ENCODE results near the gene TTC7B. TPM values are rescaled to one million over a fixed set of nuclear protein-coding genes. Genes with fewer than 3 reads are reported as not detected.

The TTC7B gene
- total RNA-seq, 1 donor from 2014 or later = 20.6 TPM

- H3K27me3 ChIP-seq = no peaks in the 10 kb centered on the region
- no peak overlapping the region for H3K4me3 ChIP-seq
- TF ChIP-seq EZH2 (IDR thresholded peaks at IDR 0.05) (no peak), CTCF (IDR thresholded peaks at IDR 0.05) (no peak), EZH2phosphoT487 (IDR thresholded peaks at IDR 0.05) (no peak)
- H3K79me2 ChIP-seq (ENCODE audit: low read depth) = no peaks in the 10 kb centered on the region
- H3K36me3 ChIP-seq = no peaks in the 10 kb centered on the region
- peaks cover 8% of the 10 kb centered on the region for H3K4me1 ChIP-seq
- no peaks in the 10 kb centered on the region for H4K20me1 ChIP-seq (ENCODE audit: low read depth)
- H2AFZ ChIP-seq (replicated peaks) = no peak overlapping the region
- H3K9ac ChIP-seq = no peak overlapping the region
- H3K27me3 Mint-ChIP-seq (ENCODE audit: insufficient read depth, low read depth) = peaks cover 23% of the 10 kb centered on the region
- H3K4me3 Mint-ChIP-seq = no peak overlapping the region
- H3K9me3 Mint-ChIP-seq = peaks cover 3% of the 10 kb centered on the region
- no peaks in the 10 kb centered on the region for H3K36me3 Mint-ChIP-seq
- DNase-seq (ENCODE audit: low spot score) = peak; percentile 94
- no peaks in the 10 kb centered on the region for H3K9me3 ChIP-seq (ENCODE audit: low read depth)
- H3K4me1 Mint-ChIP-seq = peaks cover 42% of the 10 kb centered on the region
- no peak overlapping the region for H3K27ac Mint-ChIP-seq
- H3K4me2 ChIP-seq = no peak overlapping the region
- H3F3A ChIP-seq (ENCODE audit: low read depth) = no peaks in the 10 kb centered on the region
- no peak overlapping the region for H3K27ac ChIP-seq
These were observed 320.6 kb downstream of the TTC7B start for GRCh38 chr14:90495357-90496276.

DNA sequence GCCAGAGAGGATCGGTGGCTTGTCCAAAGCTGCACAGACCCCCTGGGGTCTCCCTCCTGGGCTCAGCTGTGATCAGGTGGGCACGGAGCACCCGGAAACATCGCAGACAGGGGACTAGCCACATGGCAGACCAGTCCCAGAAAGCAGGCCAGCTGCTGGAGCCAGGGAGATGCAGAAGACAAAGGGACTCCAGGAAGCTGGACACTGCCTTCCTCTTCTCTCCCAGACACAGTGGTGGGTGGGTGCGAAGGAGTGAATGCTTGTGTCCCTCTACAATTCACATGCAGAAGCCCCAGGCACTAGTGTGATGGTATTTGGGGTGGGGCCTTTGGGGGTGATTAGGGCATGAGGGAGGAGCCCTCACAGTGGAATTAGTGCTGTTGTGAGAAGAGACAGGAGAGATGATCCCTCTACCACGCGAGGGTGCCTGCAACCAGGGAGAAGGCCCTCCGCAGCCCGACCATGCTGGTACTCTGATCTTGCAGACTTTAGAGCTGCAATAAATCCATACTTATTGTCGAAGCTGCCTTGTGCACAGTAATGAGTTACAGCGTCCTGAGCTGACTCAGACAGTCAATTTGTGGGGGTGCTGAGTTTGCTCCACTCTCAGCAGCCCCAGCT, 324.2 kb downstream of the TTC7B start:
- Histone ChIP-seq H3K4me2 (no peak overlapping the region), H3K27me3 (no peaks in the 10 kb centered on the region), H4K20me1 (ENCODE audit: low read depth) (no peaks in the 10 kb centered on the region), H3K27ac (no peak overlapping the region), H3K36me3 (no peaks in the 10 kb centered on the region), H2AFZ (replicated peaks) (no peak overlapping the region), H3K9me3 (ENCODE audit: low read depth) (no peaks in the 10 kb centered on the region), H3K4me3 (no peak overlapping the region), H3K79me2 (ENCODE audit: low read depth) (no peaks in the 10 kb centered on the region), H3K9ac (no peak overlapping the region), H3K4me1 (peaks cover 8% of the 10 kb centered on the region), H3F3A (ENCODE audit: low read depth) (no peaks in the 10 kb centered on the region)
- peaks cover 19% of the 10 kb centered on the region for H3K27me3 Mint-ChIP-seq (ENCODE audit: insufficient read depth, low read depth)
- H3K36me3 Mint-ChIP-seq = no peaks in the 10 kb centered on the region
- H3K4me3 Mint-ChIP-seq = peak overlapping the region; percentile 77
- TF ChIP-seq EZH2 (IDR thresholded peaks at IDR 0.05) (no peak), EZH2phosphoT487 (IDR thresholded peaks at IDR 0.05) (no peak), CTCF (IDR thresholded peaks at IDR 0.05) (no peak)
- no peak for DNase-seq (ENCODE audit: low spot score)
- H3K27ac Mint-ChIP-seq = peak overlapping the region; percentile 99
- peaks cover 3% of the 10 kb centered on the region for H3K9me3 Mint-ChIP-seq
- peaks cover 51% of the 10 kb centered on the region for H3K4me1 Mint-ChIP-seq

- no peak overlapping the region for H3K4me2 ChIP-seq
These were observed 324.9 kb downstream of the TTC7B start for GRCh38 chr14:90491221-90491885.

More at GRCh38 chr14:90491221-90491885, 324.9 kb downstream of the TTC7B start:
- TF ChIP-seq EZH2phosphoT487 (IDR thresholded peaks at IDR 0.05) = no peak
- TF ChIP-seq EZH2 (IDR thresholded peaks at IDR 0.05) = no peak
- no peak for TF ChIP-seq CTCF (IDR thresholded peaks at IDR 0.05)
- Histone ChIP-seq H3K4me3 (no peak overlapping the region), H3K36me3 (no peaks in the 10 kb centered on the region), H3K4me1 (peaks cover 8% of the 10 kb centered on the region), H3K79me2 (ENCODE audit: low read depth) (no peaks in the 10 kb centered on the region), H4K20me1 (ENCODE audit: low read depth) (no peaks in the 10 kb centered on the region), H3K9ac (no peak overlapping the region), H3K27me3 (no peaks in the 10 kb centered on the region), H2AFZ (replicated peaks) (no peak overlapping the region), H3K27ac (no peak overlapping the region), H3F3A (ENCODE audit: low read depth) (no peaks in the 10 kb centered on the region), H3K9me3 (ENCODE audit: low read depth) (no peaks in the 10 kb centered on the region)
- DNase-seq (ENCODE audit: low spot score) = no peak
- Mint-ChIP-seq H3K4me3 (peak overlapping the region; percentile 77), H3K4me1 (peaks cover 58% of the 10 kb centered on the region), H3K9me3 (peaks cover 3% of the 10 kb centered on the region), H3K27ac (peak overlapping the region; percentile 99), H3K27me3 (ENCODE audit: insufficient read depth, low read depth) (peaks cover 20% of the 10 kb centered on the region), H3K36me3 (no peaks in the 10 kb centered on the region)

All from neural progenitor cell (in vitro differentiated cells).